ENCODE data around the gene ETF1. TPM values are rescaled to one million over a fixed set of nuclear protein-coding genes. Genes with fewer than 3 reads are reported as not detected.

Gene ETF1
- total RNA-seq, 3 donors from 2014 or later = 95.4 to 112 (median 104) TPM

- Histone ChIP-seq H3K4me3 (peak within 1 kb of the TSS; percentile 77 to 97 (median 88)), H3K9me3 (no peaks in the 10 kb centered on the region), H3K27me3 (no peaks in the 10 kb centered on the region), H3K4me1 (no peaks in the 10 kb centered on the region), H3K27ac (peak within 1 kb of the TSS; percentile 96 to 99), H3K36me3 (no peaks in the 10 kb centered on the region)
- peak; percentile 92 to 98 (median 95) for TF ChIP-seq POLR2AphosphoS5 (IDR thresholded peaks at IDR 0.05)
- peak in 2 of 3 donors; percentile 19 to 37 for TF ChIP-seq CTCF (IDR thresholded peaks at IDR 0.05)
- peak; percentile 75 for TF ChIP-seq POLR2A (IDR thresholded peaks at IDR 0.05)
- intact Hi-C loops (cut with DNase I; ENCODE audit: low total_unique reads) = loop anchor here (10.0 kb wide), 1 partner anchor 689 kb away; no protein-coding TSS in a partner anchor
- peak; percentile 96 to 98 for DNase-seq (ENCODE audit: low spot score in 2 of 2)
These were observed 32.4 kb upstream of the ETF1 start, which contains the start of gene HSPA9 for GRCh38 chr5:138575194-138576015. Gene HSPA9 (minus strand): TSS chr5:138575401. CDS start chr5:138575318, 83 bp downstream.

GRCh38 chr5:138574744-138575193 lies 31.7 kb upstream of the ETF1 start:
- intact Hi-C loops (cut with DNase I; ENCODE audit: low total_unique reads) = loop anchor here (10.0 kb wide), 1 partner anchor 690 kb away; no protein-coding TSS in a partner anchor
- TF ChIP-seq POLR2AphosphoS5 (IDR thresholded peaks at IDR 0.05) (no peak), CTCF (IDR thresholded peaks at IDR 0.05) (no peak), POLR2A (IDR thresholded peaks at IDR 0.05) (no peak)
- Histone ChIP-seq H3K36me3 (no peaks in the 10 kb centered on the region), H3K27me3 (no peaks in the 10 kb centered on the region), H3K9me3 (no peaks in the 10 kb centered on the region), H3K27ac (peak overlapping the region; percentile 96 to 99), H3K4me3 (peak overlapping the region; percentile 77 to 97 (median 88)), H3K4me1 (no peaks in the 10 kb centered on the region)
- DNase-seq (ENCODE audit: low spot score in 2 of 2) = no peak

GRCh38 chr5:138573949-138574670 lies 31.1 kb upstream of the ETF1 start:
- Histone ChIP-seq H3K9me3 (no peaks in the 10 kb centered on the region), H3K36me3 (no peaks in the 10 kb centered on the region), H3K4me1 (no peaks in the 10 kb centered on the region), H3K4me3 (peak overlapping the region; percentile 77 to 97 (median 88)), H3K27ac (peak overlapping the region; percentile 96 to 99), H3K27me3 (no peaks in the 10 kb centered on the region)
- no peak for DNase-seq (ENCODE audit: low spot score in 2 of 2)
- intact Hi-C loops (cut with DNase I; ENCODE audit: low total_unique reads) = loop anchor here (10.0 kb wide), 1 partner anchor 691 kb away; no protein-coding TSS in a partner anchor
- TF ChIP-seq CTCF (IDR thresholded peaks at IDR 0.05) (no peak), POLR2AphosphoS5 (IDR thresholded peaks at IDR 0.05) (no peak), POLR2A (IDR thresholded peaks at IDR 0.05) (no peak)

GRCh38 chr5:138573223-138573622 lies 30.2 kb upstream of the ETF1 start:
- TF ChIP-seq POLR2A (IDR thresholded peaks at IDR 0.05) = no peak
- H3K36me3 ChIP-seq = no peaks in the 10 kb centered on the region
- H3K27me3 ChIP-seq = no peaks in the 10 kb centered on the region
- H3K27ac ChIP-seq = peak overlapping the region in 1 of 2 donors; percentile 99
- DNase-seq (ENCODE audit: low spot score in 2 of 2) = no peak
- H3K4me1 ChIP-seq = no peaks in the 10 kb centered on the region
- intact Hi-C loops (cut with DNase I; ENCODE audit: low total_unique reads) = loop anchor here (10.0 kb wide), 1 partner anchor 692 kb away; no protein-coding TSS in a partner anchor
- no peaks in the 10 kb centered on the region for H3K9me3 ChIP-seq
- no peak overlapping the region for H3K4me3 ChIP-seq

GRCh38 chr5:138570871-138571270 lies 27.8 kb upstream of the ETF1 start:
- TF ChIP-seq CTCF (IDR thresholded peaks at IDR 0.05) = no peak
- TF ChIP-seq POLR2AphosphoS5 (IDR thresholded peaks at IDR 0.05) = no peak
- no peak for TF ChIP-seq POLR2A (IDR thresholded peaks at IDR 0.05)
- no peaks in the 10 kb centered on the region for H3K4me1 ChIP-seq
- no peaks in the 10 kb centered on the region for H3K9me3 ChIP-seq
- intact Hi-C loops (cut with DNase I; ENCODE audit: low total_unique reads) = loop anchor here (10.0 kb wide), 1 partner anchor 694 kb away; no protein-coding TSS in a partner anchor
- H3K4me3 ChIP-seq = no peak overlapping the region
- no peaks in the 10 kb centered on the region for H3K36me3 ChIP-seq
- DNase-seq (ENCODE audit: low spot score in 2 of 2) = no peak
- no peaks in the 10 kb centered on the region for H3K27me3 ChIP-seq
- no peak overlapping the region for H3K27ac ChIP-seq

Measured in breast epithelium (tissue), 4 donors.